ENCODE data around the gene TTC17. TPM values are rescaled to one million over a fixed set of nuclear protein-coding genes. Genes with fewer than 3 reads are reported as not detected.
"Not testable (repeated sequence)": the region's sequence is repeated elsewhere in the genome, so short reads cannot be mapped to it uniquely, and the experiment has no call there.

TTC17 gene
- total RNA-seq, 2 experiments from 2014 or later, result 71.3 to 84.2 TPM

GRCh38 chr11:43328482-43328881 is 30.2 kb upstream of the TTC17 start:
- intact Hi-C loops (cut with micrococcal nuclease; ENCODE audit: unreplicated experiment), result no loop called here
- peaks cover 99% of the 10 kb centered on the region for H3K36me3 ChIP-seq (ENCODE audit: insufficient read depth, low read length)
- H2AFZ ChIP-seq (ENCODE audit: low read length), result no peak overlapping the region
- no peaks in the 10 kb centered on the region for H3K79me2 ChIP-seq (ENCODE audit: insufficient read depth, low read depth, low read length)
- CTCF ChIA-PET (ENCODE audit: unreplicated experiment), result no interaction called here
- POLR2A ChIA-PET, result interaction anchor here (0.6 to 2.9 kb wide), 4 partner anchors 11 to 68 kb away, joined by 3 to 11 read pairs (median 5); partner anchors contain the start of gene API5
- no peaks in the 10 kb centered on the region for H3K9me2 ChIP-seq (ENCODE audit: insufficient read depth, low read length)
- no peak for DNase-seq (ENCODE audit: low spot score)
- H3K4me3 ChIP-seq (ENCODE audit: low read depth, low read length, poor library complexity, severe bottlenecking), result no peak overlapping the region
- no TSS peak for BruUV-seq (replicated peaks)
- no peak for TF ChIP-seq EZH2phosphoT487 (IDR thresholded peaks at IDR 0.05; ENCODE audit: borderline replicate concordance, low read depth, low read length)
- no peak for TF ChIP-seq CTCF (conservative IDR thresholded peaks at IDR 0.05; ENCODE audit: low read length)
- no peak overlapping the region for H3K4me2 ChIP-seq (ENCODE audit: low read length)
- no peaks in the 10 kb centered on the region for H4K20me1 ChIP-seq (ENCODE audit: insufficient read depth, low read length)
- H3K4me1 ChIP-seq (ENCODE audit: insufficient read depth, low read length, poor library complexity, severe bottlenecking), result no peaks in the 10 kb centered on the region
- no peaks in the 10 kb centered on the region for H3K9me3 ChIP-seq (ENCODE audit: low read length)
- no peak overlapping the region for H3K27ac ChIP-seq (ENCODE audit: low read depth, low read length, poor library complexity, severe bottlenecking)

DNA sequence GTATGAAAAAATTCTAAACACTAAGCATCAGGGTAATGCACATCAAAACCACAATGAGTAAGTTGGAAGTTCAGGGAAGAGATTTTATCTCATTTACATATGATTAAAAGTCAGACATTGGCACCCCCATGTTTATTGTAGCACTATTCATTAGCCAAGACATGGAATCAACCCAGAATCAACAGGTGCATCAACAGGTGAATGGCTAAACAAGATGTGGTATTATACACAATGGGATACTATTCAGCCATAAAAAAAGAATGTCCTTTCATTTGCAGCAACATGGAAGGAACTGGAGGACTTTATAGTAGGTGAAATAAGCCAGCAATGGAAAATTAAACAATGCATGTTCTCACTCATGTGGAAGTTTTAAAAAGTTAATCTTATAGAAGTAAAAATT is 17.6 kb upstream of the TTC17 start:
- H3K27ac ChIP-seq (ENCODE audit: low read depth, low read length, poor library complexity, severe bottlenecking), result no peak overlapping the region
- H3K9me3 ChIP-seq (ENCODE audit: low read length), result no peaks in the 10 kb centered on the region
- H3K4me1 ChIP-seq (ENCODE audit: insufficient read depth, low read length, poor library complexity, severe bottlenecking), result no peaks in the 10 kb centered on the region
- H3K9me2 ChIP-seq (ENCODE audit: insufficient read depth, low read length), result no peaks in the 10 kb centered on the region
- no peaks in the 10 kb centered on the region for H3K79me2 ChIP-seq (ENCODE audit: insufficient read depth, low read depth, low read length)
- no peak for TF ChIP-seq EZH2phosphoT487 (IDR thresholded peaks at IDR 0.05; ENCODE audit: borderline replicate concordance, low read depth, low read length)
- ChIA-PET POLR2A (interaction anchor here (1.8 kb wide), 1 partner anchor 17 kb away, joined by 5 read pairs; the partner anchor contains the start of gene TTC17), CTCF (ENCODE audit: unreplicated experiment) (no interaction called here)
- H3K4me3 ChIP-seq (ENCODE audit: low read depth, low read length, poor library complexity, severe bottlenecking), result no peak overlapping the region
- intact Hi-C loops (cut with micrococcal nuclease; ENCODE audit: unreplicated experiment), result no loop called here
- H3K4me2 ChIP-seq (ENCODE audit: low read length), result no peak overlapping the region
- DNase-seq (ENCODE audit: low spot score), result no peak
- H3K36me3 ChIP-seq (ENCODE audit: insufficient read depth, low read length), result peaks cover 61% of the 10 kb centered on the region
- H2AFZ ChIP-seq (ENCODE audit: low read length), result no peak overlapping the region
- no TSS peak for BruUV-seq (replicated peaks)
- no peaks in the 10 kb centered on the region for H4K20me1 ChIP-seq (ENCODE audit: insufficient read depth, low read length)

DNA sequence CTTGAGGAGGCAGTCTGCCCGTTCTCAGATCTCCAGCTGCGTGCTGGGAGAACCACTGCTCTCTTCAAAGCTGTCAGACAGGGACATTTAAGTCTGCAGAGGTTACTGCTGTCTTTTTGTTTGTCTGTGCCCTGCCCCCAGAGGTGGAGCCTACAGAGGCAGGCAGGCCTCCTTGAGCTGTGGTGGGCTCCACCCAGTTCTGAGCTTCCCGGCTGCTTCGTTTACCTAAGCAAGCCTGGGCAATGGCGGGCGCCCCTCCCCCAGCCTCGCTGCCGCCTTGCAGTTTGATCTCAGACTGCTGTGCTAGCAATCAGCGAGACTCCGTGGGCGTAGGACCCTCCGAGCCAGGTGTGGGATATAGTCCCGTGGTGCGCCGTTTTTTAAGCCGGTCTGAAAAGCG is 7.3 kb upstream of the TTC17 start:
- H3K79me2 ChIP-seq (ENCODE audit: insufficient read depth, low read depth, low read length); H3K4me3 ChIP-seq (ENCODE audit: low read depth, low read length, poor library complexity, severe bottlenecking); H3K4me1 ChIP-seq (ENCODE audit: insufficient read depth, low read length, poor library complexity, severe bottlenecking); H3K9me3 ChIP-seq (ENCODE audit: low read length); H4K20me1 ChIP-seq (ENCODE audit: insufficient read depth, low read length); BruUV-seq (replicated peaks); DNase-seq (ENCODE audit: low spot score); H3K27ac ChIP-seq (ENCODE audit: low read depth, low read length, poor library complexity, severe bottlenecking); CTCF ChIA-PET (ENCODE audit: unreplicated experiment); H3K9me2 ChIP-seq (ENCODE audit: insufficient read depth, low read length); H3K4me2 ChIP-seq (ENCODE audit: low read length); intact Hi-C loops (cut with micrococcal nuclease; ENCODE audit: unreplicated experiment); POLR2A ChIA-PET; H2AFZ ChIP-seq (ENCODE audit: low read length); H3K36me3 ChIP-seq (ENCODE audit: insufficient read depth, low read length): not testable (repeated sequence)

DNA sequence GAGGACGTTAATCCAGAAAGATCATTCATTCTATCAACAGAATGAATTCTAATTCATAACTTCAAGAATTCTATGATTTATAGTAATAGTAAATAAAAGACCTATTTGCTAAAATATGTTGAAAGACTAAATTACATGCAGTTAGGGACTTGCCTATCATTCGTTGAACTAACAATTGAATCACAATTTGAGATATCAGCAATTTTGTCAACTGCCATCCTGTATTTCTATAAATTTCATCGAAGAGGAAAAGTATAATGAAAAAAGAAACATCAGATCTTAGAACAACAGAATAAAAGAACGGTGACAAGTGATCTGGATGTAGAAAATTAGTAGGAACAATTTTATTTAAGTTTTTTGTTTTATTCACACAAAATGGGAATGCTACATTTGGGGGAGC is 4.4 kb upstream of the TTC17 start:
- no peak overlapping the region for H3K4me3 ChIP-seq (ENCODE audit: low read depth, low read length, poor library complexity, severe bottlenecking)
- H3K27ac ChIP-seq (ENCODE audit: low read depth, low read length, poor library complexity, severe bottlenecking), result no peak overlapping the region
- H3K79me2 ChIP-seq (ENCODE audit: insufficient read depth, low read depth, low read length), result peaks cover 3% of the 10 kb centered on the region; the same call in 1 of the 2 replicates
- TF ChIP-seq CTCF (conservative IDR thresholded peaks at IDR 0.05; ENCODE audit: low read length) (no peak), EZH2phosphoT487 (IDR thresholded peaks at IDR 0.05; ENCODE audit: borderline replicate concordance, low read depth, low read length) (no peak)
- intact Hi-C loops (cut with micrococcal nuclease; ENCODE audit: unreplicated experiment), result no loop called here
- no peaks in the 10 kb centered on the region; the same call in 1 of the 2 replicates for H3K36me3 ChIP-seq (ENCODE audit: insufficient read depth, low read length)
- no peaks in the 10 kb centered on the region for H3K9me2 ChIP-seq (ENCODE audit: insufficient read depth, low read length)
- peaks cover 7% of the 10 kb centered on the region for H3K4me1 ChIP-seq (ENCODE audit: insufficient read depth, low read length, poor library complexity, severe bottlenecking)
- no peaks in the 10 kb centered on the region for H3K9me3 ChIP-seq (ENCODE audit: low read length)
- no peak overlapping the region for H2AFZ ChIP-seq (ENCODE audit: low read length)
- no TSS peak for BruUV-seq (replicated peaks)
- H4K20me1 ChIP-seq (ENCODE audit: insufficient read depth, low read length), result no peaks in the 10 kb centered on the region
- no peak for DNase-seq (ENCODE audit: low spot score)
- ChIA-PET POLR2A (interaction anchor here (0.7 to 1.2 kb wide), 4 partner anchors 9 to 127 kb away, joined by 3 to 4 read pairs (median 3); no protein-coding TSS in a partner anchor), CTCF (ENCODE audit: unreplicated experiment) (no interaction called here)
- H3K4me2 ChIP-seq (ENCODE audit: low read length), result no peak overlapping the region

Data from OCI-LY7 (cell line).